HG02840 (cell line): Measurements from ENCODE around the gene ZFAND2B.
"Not testable (repeated sequence)": the region's sequence is repeated elsewhere in the genome, so short reads cannot be mapped to it uniquely, and the experiment has no call there.

Experiments
- ATAC-seq: cut with Tn5 transposase; IDR thresholded peaks from one replicate; pipeline ENCODE4 v1.9.1; 2021; ENCODE audit warnings: mild to moderate bottlenecking, moderate library complexity, moderate number of reproducible peaks; ENCODE audit not compliant: unreplicated experiment, low FRiP score

The ZFAND2B gene

GRCh38 chr2:219201331-219201730 is 5.3 kb upstream of the ZFAND2B start:
- ATAC-seq: not testable (repeated sequence)

GRCh38 chr2:219204425-219205164 is 2.0 kb upstream of the ZFAND2B start:
- no peak for ATAC-seq

DNA sequence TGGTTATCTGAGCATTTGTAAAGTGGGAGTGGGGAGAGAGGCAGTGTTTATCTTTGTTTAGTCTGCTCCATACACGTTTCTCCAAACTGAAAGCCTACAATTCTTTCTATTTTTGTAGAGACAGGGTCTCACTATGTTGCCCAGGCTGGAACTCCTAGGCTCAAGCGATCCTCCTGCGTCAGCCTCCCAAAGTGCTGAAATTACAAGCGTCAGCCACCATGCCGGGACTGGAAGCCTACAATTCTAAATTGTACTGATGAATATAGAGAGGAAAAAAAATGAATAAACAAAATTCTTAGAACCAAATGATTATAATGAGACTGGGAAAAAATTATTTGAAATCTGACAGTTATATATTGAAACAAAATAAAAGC is 1.4 kb upstream of the ZFAND2B start:
- ATAC-seq: no peak

- no peak for ATAC-seq
Observed at GRCh38 chr2:219205981-219206327, 628 bp upstream of the ZFAND2B start.

DNA sequence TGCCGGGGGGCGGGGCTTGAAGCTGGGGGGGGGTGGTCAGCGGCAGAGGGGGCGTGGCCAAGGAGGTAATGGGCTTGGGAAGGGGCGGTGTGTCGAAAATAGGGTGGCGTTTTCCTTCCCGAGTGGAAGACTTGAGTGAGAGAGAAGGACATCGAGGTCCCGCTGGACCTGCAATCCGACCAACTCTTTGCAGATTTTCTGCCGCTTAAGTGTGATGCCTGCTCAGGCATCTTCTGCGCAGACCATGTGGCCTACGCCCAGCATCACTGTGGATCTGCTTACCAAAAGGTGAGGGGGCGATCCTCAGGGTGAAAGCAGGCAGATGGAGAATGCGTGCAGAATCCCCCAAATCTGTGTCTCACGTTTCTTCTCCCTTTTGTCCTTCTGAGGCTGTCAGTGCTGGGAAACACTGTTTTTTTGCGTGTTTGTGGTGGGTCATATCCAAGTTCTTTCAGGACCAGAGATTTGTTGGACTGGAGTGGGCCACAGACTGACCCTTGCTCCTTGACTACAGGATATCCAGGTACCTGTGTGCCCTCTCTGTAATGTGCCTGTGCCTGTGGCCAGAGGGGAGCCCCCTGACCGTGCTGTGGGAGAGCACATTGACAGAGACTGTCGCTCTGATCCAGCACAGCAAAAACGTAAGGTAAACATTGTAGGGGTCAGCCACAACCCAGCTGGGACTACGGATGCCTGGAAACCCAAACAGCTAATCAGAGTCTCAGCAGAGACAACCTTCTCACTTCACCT is 727 bp downstream of the ZFAND2B start:
- no peak for ATAC-seq

- no peak for ATAC-seq
Observed at GRCh38 chr2:219207884-219208740, 1.5 kb downstream of the ZFAND2B start.

GRCh38 chr2:219209236-219210195 is 2.9 kb downstream of the ZFAND2B start:
- no peak for ATAC-seq

DNA sequence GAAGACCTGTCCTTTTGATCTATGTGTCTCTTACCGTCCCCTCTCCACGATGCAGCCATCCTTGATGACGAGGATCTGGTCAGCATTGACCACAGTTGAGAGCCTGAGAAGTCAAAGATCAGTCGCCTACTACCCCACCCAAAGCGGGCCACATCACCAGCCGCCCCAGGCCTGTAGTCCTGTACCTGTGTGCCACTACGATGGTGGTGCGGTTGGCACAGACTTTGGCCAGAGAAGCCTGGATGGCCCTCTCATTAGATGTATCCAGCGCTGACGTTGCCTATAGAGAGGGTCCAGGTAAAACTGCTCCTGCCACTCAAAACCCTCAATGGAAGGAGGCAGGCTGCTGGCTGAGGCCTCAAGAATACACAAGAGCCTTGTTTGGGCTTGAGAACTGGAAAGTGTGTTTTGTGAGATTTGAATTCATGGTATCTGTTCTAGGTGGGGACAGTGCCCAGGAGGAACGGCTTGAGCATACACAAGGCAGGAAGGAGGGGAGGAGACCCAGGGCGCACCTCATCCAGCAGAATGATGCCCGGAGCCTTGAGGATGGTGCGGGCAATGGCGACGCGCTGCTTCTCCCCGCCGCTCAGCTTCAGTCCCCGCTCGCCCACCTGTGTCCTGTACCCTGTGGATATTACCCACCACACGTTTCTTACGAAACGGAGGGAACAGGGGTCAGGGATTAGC is 3.8 kb downstream of the ZFAND2B start:
- no peak for ATAC-seq

- ATAC-seq: no peak
Observed at GRCh38 chr2:219210886-219211362, 4.3 kb downstream of the ZFAND2B start.

- no peak for ATAC-seq
Observed at GRCh38 chr2:219213026-219213415, 6.4 kb downstream of the ZFAND2B start.

GRCh38 chr2:219213486-219214071 is 7.0 kb downstream of the ZFAND2B start:
- ATAC-seq: no peak

DNA sequence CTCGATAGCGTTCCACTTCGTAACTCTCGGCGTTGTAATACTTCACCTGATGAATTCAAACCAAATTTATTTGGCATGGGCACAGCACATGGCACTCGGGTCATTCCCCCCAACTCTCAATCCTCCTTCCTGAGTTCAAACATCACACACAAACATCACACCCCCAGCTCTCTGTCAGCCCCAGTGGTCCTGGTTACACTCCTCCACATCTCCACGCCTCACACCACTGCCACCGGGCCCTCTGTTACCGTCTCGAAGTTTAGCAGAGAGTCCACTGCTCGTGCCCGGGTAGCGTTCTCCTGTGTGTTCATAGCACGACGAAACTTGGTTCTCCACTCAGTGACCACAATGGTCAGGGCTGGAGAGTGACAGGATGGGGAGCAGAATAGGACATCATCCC is 7.6 kb downstream of the ZFAND2B start:
- ATAC-seq: no peak

- ATAC-seq: no peak
Observed at GRCh38 chr2:219214786-219215185, 8.2 kb downstream of the ZFAND2B start.

GRCh38 chr2:219215871-219216534 is 9.4 kb downstream of the ZFAND2B start:
- no peak for ATAC-seq

GRCh38 chr2:219216535-219216915 is 9.9 kb downstream of the ZFAND2B start:
- ATAC-seq: no peak

GRCh38 chr2:219218217-219218731 is 11.7 kb downstream of the ZFAND2B start:
- peak; percentile 23 for ATAC-seq

DNA sequence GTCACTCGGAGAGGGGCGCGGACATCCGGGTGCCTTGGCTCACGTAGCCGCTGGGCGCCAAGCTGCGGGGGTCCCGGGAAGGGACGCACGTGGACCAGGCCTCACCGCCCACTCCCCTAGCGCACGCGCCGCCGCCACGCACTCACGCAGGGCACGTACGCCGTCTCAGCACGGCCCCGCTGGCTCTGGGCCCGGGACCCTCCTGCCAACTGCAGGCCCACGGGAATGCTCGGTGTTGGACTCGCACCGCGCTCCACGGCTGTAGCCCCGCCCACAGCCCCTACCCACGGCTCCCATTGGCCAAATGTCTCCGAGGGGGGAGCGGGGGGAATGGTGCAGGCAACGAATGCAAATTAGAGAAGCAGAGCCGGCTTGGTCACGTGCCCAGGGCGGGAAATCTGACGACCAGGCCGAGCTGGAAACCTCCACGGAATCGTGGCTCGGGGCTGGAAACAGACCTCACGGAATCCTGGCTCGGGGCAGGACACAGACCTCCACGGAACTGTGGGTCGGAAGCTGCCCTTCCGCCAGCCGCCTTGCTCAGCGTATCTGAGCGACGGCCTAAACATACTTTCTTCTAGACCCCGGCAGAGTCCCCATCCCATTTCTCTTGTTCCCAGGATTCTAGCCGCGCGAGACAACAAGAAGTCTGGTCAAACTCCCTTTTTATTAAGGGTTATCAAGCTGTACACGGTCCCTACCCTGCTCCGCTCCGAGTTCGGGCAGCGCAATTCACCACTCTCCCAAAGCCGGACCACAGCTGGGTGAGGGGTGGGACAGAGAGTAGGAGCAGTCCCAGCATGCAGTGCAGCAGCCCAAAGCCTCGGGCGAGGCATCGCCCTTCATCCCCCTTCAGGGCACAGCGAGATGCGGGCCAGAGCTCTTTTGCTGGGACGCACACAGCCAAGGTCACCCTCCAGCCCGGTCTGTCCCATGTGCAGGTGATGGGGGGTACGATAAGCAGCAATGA is 12.4 kb downstream of the ZFAND2B start, which contains the start of gene ABCB6:
Gene ABCB6 (minus strand): TSS at position 227 of the 970 bp plus-strand sequence. CDS start 285 bp downstream, outside the sequence.
- peak; percentile 75 for ATAC-seq
